HepG2 (cell line): ENCODE results near the gene HSF2BP.

Experiments
- CTCF ChIP-seq: sonication (generic); formaldehyde crosslinking; IDR thresholded peaks from 2 replicates; pipeline ENCODE4 v1.5.0; 2020; ENCODE audit warnings: mild to moderate bottlenecking, missing genetic modification reagents, moderate library complexity
- EP300 ChIP-seq, 3 experiments: sonication (generic) in 1 of 3; formaldehyde crosslinking in 1 of 3; IDR thresholded peaks; 2 replicates each; pipeline versions ENCODE4 v1.5.1 to v1.6.1; 2011 to 2020; ENCODE audit warnings: low read depth in 2 of 3, low read length in 2 of 3, borderline replicate concordance in 1 of 3, improper control_type of control experiment in 1 of 3, mild to moderate bottlenecking in 1 of 3, missing genetic modification reagents in 1 of 3, moderate library complexity in 1 of 3
- JUNB ChIP-seq: sonication (generic); formaldehyde crosslinking; IDR thresholded peaks from 2 replicates; pipeline ENCODE4 v1.8.0; 2022; ENCODE audit warnings: missing genetic modification reagents, mild to moderate bottlenecking, borderline replicate concordance
- RBM22 ChIP-seq: fragments of 200-400 bp; formaldehyde crosslinking; optimal IDR thresholded peaks from 2 replicates; pipeline ENCODE3; 2017; ENCODE audit warnings: mild to moderate bottlenecking, low read length, moderate library complexity
- YEATS2 ChIP-seq: sonication (generic); formaldehyde crosslinking; IDR thresholded peaks from 2 replicates; pipeline ENCODE4 v1.4.0; 2020; ENCODE audit warnings: missing genetic modification reagents, borderline replicate concordance
- ZNF574 ChIP-seq: sonication (generic); formaldehyde crosslinking; IDR thresholded peaks from 2 replicates; pipeline ENCODE4 v1.4.0; 2020; ENCODE audit warnings: missing genetic modification reagents
- ZNF773 ChIP-seq: sonication (generic); formaldehyde crosslinking; IDR thresholded peaks from 2 replicates; pipeline ENCODE4 v1.4.0; 2020; ENCODE audit warnings: missing genetic modification reagents, borderline replicate concordance
- TF ChIP-seq, protein P1 (sequence below): sonication (generic); formaldehyde crosslinking; IDR thresholded peaks from 2 replicates; pipeline ENCODE4 v1.4.0; 2020; ENCODE audit warnings: missing genetic modification reagents, borderline replicate concordance
- TF ChIP-seq, protein P2 (sequence below): sonication (generic); formaldehyde crosslinking; IDR thresholded peaks from 2 replicates; pipeline ENCODE4 v1.4.0; 2020; ENCODE audit warnings: missing genetic modification reagents, borderline replicate concordance
- TF ChIP-seq, protein P3 (sequence below): sonication (generic); formaldehyde crosslinking; IDR thresholded peaks from 2 replicates; pipeline ENCODE4 v1.4.0; 2020; ENCODE audit warnings: mild to moderate bottlenecking, missing genetic modification reagents
- TF ChIP-seq, protein P4 (sequence below): sonication (generic); formaldehyde crosslinking; conservative IDR thresholded peaks from 2 replicates; pipeline ENCODE4 v1.8.0; 2022; ENCODE audit warnings: mild to moderate bottlenecking, moderate library complexity, missing genetic modification reagents

DNA sequence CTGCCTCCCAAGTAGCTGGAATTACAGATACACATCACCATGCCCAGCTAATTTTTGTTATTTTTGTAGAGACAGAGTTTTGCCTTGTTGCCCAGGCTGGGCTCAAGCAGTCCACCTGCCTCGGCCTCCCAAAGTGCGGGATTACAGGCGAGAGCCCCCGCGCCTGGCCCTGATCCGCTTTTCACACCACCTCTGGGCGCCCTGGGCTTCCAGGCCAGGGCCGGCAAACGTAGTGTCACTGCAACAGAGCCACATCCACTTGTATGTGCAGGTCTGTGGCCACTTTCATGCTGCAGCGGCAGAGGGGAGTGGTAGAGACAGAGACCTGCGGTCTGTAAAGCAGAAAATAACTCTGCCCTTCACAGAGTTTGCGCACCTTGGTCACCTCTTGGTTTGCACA lies 29.6 kb upstream of the HSF2BP start:
- TF ChIP-seq, protein P1, sequence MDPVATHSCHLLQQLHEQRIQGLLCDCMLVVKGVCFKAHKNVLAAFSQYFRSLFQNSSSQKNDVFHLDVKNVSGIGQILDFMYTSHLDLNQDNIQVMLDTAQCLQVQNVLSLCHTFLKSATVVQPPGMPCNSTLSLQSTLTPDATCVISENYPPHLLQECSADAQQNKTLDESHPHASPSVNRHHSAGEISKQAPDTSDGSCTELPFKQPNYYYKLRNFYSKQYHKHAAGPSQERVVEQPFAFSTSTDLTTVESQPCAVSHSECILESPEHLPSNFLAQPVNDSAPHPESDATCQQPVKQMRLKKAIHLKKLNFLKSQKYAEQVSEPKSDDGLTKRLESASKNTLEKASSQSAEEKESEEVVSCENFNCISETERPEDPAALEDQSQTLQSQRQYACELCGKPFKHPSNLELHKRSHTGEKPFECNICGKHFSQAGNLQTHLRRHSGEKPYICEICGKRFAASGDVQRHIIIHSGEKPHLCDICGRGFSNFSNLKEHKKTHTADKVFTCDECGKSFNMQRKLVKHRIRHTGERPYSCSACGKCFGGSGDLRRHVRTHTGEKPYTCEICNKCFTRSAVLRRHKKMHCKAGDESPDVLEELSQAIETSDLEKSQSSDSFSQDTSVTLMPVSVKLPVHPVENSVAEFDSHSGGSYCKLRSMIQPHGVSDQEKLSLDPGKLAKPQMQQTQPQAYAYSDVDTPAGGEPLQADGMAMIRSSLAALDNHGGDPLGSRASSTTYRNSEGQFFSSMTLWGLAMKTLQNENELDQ (CRISPR knock-in tag), result no peak
- no peak for TF ChIP-seq YEATS2 (CRISPR knock-in tag)
- TF ChIP-seq, protein P2, sequence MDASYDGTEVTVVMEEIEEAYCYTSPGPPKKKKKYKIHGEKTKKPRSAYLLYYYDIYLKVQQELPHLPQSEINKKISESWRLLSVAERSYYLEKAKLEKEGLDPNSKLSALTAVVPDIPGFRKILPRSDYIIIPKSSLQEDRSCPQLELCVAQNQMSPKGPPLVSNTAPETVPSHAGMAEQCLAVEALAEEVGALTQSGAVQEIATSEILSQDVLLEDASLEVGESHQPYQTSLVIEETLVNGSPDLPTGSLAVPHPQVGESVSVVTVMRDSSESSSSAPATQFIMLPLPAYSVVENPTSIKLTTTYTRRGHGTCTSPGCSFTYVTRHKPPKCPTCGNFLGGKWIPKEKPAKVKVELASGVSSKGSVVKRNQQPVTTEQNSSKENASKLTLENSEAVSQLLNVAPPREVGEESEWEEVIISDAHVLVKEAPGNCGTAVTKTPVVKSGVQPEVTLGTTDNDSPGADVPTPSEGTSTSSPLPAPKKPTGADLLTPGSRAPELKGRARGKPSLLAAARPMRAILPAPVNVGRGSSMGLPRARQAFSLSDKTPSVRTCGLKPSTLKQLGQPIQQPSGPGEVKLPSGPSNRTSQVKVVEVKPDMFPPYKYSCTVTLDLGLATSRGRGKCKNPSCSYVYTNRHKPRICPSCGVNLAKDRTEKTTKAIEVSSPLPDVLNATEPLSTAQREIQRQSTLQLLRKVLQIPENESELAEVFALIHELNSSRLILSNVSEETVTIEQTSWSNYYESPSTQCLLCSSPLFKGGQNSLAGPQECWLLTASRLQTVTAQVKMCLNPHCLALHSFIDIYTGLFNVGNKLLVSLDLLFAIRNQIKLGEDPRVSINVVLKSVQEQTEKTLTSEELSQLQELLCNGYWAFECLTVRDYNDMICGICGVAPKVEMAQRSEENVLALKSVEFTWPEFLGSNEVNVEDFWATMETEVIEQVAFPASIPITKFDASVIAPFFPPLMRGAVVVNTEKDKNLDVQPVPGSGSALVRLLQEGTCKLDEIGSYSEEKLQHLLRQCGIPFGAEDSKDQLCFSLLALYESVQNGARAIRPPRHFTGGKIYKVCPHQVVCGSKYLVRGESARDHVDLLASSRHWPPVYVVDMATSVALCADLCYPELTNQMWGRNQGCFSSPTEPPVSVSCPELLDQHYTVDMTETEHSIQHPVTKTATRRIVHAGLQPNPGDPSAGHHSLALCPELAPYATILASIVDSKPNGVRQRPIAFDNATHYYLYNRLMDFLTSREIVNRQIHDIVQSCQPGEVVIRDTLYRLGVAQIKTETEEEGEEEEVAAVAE (CRISPR knock-in tag), result no peak
- TF ChIP-seq, protein P3, sequence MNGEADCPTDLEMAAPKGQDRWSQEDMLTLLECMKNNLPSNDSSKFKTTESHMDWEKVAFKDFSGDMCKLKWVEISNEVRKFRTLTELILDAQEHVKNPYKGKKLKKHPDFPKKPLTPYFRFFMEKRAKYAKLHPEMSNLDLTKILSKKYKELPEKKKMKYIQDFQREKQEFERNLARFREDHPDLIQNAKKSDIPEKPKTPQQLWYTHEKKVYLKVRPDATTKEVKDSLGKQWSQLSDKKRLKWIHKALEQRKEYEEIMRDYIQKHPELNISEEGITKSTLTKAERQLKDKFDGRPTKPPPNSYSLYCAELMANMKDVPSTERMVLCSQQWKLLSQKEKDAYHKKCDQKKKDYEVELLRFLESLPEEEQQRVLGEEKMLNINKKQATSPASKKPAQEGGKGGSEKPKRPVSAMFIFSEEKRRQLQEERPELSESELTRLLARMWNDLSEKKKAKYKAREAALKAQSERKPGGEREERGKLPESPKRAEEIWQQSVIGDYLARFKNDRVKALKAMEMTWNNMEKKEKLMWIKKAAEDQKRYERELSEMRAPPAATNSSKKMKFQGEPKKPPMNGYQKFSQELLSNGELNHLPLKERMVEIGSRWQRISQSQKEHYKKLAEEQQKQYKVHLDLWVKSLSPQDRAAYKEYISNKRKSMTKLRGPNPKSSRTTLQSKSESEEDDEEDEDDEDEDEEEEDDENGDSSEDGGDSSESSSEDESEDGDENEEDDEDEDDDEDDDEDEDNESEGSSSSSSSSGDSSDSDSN (CRISPR knock-in tag), result no peak
- TF ChIP-seq RBM22, result no peak
- no peak for TF ChIP-seq JUNB (CRISPR knock-in tag)
- no peak for TF ChIP-seq EP300 (IDR thresholded peaks at IDR 0.05; ENCODE audit: low read depth in 2 of 2, low read length in 2 of 2)
- no peak for TF ChIP-seq EP300 (CRISPR knock-in tag; IDR thresholded peaks at IDR 0.05; ENCODE audit: borderline replicate concordance)
- no peak for TF ChIP-seq CTCF
- TF ChIP-seq ZNF574 (CRISPR knock-in tag), result no peak
- no peak for TF ChIP-seq ZNF773 (CRISPR knock-in tag)
- TF ChIP-seq, protein P4, sequence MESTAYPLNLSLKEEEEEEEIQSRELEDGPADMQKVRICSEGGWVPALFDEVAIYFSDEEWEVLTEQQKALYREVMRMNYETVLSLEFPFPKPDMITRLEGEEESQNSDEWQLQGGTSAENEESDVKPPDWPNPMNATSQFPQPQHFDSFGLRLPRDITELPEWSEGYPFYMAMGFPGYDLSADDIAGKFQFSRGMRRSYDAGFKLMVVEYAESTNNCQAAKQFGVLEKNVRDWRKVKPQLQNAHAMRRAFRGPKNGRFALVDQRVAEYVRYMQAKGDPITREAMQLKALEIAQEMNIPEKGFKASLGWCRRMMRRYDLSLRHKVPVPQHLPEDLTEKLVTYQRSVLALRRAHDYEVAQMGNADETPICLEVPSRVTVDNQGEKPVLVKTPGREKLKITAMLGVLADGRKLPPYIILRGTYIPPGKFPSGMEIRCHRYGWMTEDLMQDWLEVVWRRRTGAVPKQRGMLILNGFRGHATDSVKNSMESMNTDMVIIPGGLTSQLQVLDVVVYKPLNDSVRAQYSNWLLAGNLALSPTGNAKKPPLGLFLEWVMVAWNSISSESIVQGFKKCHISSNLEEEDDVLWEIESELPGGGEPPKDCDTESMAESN, result no peak
